NCI-H1092 (cell line): ENCODE measurements around the gene UBE4B.
"Not testable (repeated sequence)": the region's sequence is repeated elsewhere in the genome, so short reads cannot be mapped to it uniquely, and the experiment has no call there.

Experiments used
- DNase-seq: peaks from one replicate; lab custom pipeline; 2025; lab: John Stamatoyannopoulos, UW

The UBE4B gene

DNA sequence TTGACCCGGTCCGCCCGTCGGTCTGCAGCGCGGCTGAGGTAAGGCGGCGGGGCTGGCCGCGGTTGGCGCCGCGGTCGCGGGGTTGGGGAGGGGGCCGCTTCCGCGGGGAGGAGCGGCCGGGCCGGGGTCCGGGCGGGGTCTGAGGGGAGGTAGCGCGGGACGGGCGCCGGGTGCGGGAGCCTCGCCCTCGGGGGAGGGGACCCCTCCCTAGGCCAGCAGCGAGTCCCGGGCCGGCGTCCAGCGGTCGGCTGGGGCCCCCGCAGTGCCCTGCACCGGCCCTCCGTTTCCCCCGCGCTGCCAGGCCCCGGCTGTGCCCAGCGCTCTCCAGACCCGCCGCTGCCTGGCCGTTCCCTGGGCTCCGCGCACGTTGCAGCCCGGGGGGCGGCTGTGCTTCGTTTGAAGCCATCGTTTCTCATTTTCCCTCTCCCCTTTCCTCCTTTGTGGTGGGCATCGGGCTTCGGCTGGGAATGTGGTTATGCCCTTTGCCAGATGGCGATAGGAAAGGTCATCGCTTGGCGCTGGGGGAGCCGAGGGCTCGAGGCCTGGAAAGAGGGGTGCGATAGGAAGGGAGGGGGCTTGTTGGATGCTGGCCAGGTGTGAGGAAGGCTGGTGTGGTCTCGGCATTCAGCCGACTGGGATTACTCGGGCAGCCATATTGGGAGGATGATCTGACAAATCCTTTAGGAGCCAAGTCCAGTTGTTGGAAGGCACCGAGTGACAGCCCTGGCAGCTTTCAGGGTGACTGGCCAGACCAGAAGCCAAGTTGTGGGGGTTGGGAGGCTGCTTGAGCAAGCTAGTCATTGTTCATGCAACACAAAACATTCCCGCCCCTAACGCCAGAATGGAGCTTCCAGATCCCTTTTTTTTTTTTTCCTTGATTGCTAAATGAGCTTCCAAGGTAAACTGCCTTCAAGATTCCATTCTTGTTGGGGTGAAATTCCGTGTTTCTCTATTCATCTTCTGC is 178.4 kb downstream of the UBE4B start:
- peak; percentile 71 for DNase-seq

DNA sequence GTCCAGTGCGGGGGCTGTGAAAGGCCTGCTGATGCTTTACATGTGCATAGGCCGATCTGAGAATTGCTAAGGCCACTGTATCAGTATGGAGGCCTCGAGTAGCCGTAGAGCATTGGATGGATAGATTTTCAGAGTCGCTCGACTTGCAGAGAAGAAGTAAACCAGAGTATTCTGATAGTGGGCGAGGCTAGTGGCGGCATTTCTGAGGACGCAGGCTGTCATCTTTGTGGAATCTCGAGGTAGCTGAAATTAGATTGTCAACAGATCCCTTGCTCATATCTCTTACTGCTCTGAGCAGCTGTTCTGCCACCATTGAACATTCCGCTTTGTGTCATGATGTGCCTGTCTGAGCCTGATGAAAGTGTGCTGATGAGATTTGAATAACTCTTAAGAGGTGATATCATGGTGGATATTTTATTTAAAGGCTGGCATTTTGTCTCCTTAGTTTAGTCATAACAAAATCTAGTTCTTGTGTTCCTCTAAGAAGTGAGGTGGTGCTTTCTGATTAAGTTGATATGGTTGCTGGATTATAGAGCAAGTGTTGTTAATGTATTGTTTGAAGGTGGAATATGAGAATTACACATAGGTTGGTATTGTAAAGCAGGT is 179.2 kb downstream of the UBE4B start:
- no peak for DNase-seq

DNA sequence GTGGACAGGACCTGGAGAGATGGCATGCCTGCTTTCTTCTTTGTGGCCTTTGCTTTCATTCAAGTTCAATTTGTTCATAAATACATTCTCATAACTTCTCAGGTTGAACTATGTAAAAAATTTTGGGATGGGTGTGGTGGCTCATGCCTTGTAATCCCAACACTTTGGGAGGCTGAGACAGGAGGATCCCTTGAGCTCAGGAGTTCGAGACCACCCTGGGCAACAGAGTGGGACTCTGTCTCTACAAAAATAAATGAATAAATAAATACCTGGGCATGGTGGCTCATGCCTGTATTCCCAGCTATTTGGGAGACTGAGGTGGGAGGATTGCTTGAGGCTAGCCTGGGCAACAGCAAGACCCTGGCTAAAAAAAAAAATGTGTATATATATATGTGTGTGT is 179.7 kb downstream of the UBE4B start:
- no peak for DNase-seq

DNA sequence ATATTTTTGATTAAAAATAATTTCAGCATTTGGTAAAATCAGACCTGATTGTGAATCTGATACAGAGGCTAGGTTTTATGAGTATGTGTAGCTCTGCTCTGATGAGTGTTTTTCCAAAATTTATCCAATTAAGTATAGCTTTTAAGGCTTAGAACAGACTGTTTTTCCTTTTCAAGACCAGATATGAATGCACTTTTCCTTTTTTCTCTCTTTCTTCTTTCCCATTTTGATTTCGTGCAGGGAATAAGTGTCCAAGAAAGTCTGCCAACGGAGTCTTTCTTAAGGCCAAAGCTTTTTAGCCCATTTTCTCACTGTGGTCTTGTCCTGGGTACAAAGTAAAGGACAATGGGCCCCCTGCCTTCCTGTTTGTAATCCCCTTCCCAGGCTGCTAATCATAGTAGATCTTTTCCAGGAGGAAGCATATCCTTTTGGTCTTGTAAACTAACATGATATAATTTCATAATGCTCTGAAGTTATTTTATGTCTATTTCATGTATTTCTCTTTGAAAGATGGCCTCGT is 180.5 kb downstream of the UBE4B start:
- no peak for DNase-seq

DNA sequence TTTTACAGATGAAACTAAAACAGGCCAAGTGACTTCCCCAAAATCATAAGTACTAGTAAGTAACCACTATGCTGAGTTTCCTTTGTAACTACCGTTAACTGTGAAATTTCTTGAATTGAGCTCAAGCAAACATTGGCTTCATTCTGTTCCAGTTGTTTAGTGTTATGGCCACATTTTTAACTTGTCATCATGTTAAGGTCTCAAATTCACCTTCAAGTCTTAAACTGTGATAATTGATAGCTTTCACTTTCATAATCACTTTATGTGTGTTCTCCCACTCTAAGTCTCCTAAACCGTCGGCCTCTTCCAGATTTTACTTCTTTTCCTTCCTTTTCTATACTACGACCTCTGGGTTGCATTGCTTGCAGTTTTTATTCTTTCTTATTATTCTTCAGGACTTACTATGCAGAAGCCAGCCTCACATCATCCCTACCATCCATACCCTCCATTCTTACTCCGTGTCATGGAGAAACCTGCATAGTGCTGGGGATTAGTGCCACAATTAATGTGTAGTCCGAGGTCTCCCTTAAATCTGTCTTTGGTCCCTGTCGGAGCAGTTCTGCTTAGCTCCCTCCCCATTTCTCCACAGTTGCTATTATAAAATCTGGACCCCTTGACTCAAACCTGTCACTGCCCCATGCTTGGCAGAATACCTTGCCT is 183.5 kb downstream of the UBE4B start:
- DNase-seq, result no peak

DNA sequence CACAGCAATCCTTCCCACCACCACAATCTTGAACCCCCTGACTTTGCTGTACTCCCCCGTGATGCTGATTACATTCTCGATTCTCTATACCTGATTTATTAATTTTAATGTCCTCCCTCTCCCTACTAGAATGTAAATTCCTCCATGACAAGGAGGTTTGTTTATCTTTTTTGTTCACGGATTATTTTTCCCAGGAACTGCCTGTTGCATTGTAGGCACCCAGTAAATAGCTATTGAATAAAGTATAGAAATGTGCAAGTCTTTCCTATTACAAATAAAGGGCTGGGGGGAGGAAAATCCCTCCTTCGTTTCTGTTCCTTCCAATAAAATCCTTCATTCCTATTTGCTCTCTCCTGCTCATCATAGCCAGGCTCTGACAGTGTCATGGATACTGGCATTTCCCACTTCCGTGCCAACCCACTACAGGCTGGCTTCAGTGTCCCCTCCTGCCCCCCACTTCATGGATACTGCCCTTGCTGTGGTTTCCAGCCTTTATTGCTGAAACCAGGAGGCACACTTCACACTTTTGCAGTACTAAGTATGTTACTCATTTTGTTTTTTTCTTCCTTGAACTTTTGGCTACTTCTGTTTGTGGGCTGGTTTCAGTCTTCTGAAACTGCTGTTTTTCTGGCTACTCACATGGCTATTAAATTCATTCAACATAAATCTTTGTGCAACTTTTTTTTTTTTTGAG is 185.1 kb downstream of the UBE4B start:
- no peak for DNase-seq

DNA sequence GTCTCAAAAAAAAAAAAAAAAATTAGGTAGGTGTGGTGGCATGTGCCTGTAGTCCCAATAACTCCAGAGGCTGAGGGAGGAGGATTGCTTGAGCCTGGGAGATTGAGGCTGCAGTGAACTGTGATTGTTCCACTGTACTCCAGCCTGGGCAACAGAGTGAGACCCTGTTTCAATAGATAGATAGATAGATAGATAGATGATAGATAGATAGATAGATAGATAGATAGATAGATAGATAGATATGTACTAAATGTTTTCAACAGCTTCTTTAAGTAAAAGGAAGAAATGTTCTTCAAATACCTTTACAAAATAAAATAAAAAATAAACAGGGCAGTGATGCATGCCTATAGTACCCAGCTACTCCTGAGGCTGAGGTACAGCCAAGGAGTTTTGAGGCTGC is 187.4 kb downstream of the UBE4B start:
- DNase-seq, result no peak

DNA sequence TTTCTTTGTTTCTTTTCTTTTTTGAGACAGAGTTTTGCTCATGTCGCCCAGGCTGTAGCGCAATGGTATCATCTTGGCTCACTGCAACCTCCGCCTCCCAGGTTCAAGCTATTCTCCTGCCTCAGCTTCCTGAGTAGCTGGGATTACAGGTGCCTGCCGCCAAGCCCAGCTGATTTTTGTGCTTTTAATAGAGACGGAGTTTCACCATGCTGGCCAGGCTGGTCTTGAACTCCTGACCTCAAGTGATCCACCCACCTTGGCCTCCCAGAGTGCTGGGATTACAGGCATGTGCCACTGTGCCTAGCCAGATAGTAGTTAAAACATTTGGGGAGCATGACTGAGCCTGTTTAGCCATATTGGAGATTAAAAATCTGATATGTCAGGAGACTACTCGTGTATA is 187.9 kb downstream of the UBE4B start:
- not testable (repeated sequence) for DNase-seq

DNA sequence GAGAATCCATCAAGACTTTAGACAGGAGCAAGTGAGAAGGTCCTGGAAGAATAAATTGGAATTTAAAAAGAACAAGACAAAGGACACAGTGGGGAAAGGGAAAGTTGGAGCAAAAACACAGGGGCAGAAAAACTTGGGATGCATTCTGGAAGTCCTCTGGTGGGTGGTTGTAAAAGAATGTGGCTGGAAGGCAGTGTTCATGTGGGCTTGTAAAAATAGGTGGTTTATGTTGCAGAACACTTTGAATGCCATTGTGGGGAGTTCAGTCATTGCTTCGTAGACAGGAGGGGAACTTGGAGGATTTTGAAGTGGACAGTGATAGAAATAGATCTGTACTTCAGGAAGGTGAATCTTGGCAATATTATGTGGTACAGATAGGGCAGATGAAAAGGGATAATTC is 192.8 kb downstream of the UBE4B start:
- no peak for DNase-seq

DNA sequence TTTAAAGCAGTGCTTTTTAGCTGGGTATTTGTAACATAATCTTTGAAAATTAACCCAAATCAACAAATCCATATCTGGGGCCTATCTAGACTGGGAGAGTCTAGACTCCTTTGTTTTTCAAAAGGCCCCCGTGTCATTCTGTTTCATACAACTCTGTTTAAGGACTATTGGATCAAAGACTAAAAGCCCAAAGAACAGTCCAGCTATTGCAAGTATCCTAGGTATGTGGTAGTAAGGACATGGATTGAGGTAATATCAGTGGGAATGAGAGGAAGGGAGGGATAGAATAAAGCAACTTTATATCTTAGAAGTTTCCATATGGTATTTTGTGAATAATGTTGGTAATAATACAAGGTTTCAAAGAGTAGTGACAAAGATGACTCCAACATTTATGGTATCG is 195.8 kb downstream of the UBE4B start:
- DNase-seq, result no peak

DNA sequence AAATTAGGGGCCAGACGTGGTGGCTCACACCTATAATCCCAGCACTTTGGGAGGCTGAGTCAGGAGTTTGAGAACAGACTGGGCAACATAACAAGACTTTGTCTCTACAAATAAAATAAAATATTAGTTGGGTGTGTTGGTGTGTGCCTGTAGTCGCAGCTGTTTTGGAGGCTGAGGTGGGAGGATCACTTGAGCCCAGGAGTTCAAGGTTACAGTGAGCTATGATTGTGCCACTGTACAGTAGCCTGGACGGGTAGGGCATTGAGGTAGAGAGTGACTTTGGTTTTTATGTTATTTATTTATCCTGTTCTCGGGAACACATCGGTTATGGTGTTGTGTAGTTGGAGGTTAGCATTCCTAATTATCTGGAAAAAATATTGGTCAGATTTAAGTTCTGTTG is 197.1 kb downstream of the UBE4B start:
- DNase-seq, result no peak
